Fibroblast of peridontal ligament (primary cell): ENCODE data around the gene CDON.

Experiments used
- DNase-seq: peaks from one replicate; pipeline ENCODE4 v3.0.0-alpha.2; 2010; ENCODE audit errors: extremely low read depth

Gene CDON, protein sequence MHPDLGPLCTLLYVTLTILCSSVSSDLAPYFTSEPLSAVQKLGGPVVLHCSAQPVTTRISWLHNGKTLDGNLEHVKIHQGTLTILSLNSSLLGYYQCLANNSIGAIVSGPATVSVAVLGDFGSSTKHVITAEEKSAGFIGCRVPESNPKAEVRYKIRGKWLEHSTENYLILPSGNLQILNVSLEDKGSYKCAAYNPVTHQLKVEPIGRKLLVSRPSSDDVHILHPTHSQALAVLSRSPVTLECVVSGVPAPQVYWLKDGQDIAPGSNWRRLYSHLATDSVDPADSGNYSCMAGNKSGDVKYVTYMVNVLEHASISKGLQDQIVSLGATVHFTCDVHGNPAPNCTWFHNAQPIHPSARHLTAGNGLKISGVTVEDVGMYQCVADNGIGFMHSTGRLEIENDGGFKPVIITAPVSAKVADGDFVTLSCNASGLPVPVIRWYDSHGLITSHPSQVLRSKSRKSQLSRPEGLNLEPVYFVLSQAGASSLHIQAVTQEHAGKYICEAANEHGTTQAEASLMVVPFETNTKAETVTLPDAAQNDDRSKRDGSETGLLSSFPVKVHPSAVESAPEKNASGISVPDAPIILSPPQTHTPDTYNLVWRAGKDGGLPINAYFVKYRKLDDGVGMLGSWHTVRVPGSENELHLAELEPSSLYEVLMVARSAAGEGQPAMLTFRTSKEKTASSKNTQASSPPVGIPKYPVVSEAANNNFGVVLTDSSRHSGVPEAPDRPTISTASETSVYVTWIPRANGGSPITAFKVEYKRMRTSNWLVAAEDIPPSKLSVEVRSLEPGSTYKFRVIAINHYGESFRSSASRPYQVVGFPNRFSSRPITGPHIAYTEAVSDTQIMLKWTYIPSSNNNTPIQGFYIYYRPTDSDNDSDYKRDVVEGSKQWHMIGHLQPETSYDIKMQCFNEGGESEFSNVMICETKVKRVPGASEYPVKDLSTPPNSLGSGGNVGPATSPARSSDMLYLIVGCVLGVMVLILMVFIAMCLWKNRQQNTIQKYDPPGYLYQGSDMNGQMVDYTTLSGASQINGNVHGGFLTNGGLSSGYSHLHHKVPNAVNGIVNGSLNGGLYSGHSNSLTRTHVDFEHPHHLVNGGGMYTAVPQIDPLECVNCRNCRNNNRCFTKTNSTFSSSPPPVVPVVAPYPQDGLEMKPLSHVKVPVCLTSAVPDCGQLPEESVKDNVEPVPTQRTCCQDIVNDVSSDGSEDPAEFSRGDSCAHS (N-terminal part only)

DNA sequence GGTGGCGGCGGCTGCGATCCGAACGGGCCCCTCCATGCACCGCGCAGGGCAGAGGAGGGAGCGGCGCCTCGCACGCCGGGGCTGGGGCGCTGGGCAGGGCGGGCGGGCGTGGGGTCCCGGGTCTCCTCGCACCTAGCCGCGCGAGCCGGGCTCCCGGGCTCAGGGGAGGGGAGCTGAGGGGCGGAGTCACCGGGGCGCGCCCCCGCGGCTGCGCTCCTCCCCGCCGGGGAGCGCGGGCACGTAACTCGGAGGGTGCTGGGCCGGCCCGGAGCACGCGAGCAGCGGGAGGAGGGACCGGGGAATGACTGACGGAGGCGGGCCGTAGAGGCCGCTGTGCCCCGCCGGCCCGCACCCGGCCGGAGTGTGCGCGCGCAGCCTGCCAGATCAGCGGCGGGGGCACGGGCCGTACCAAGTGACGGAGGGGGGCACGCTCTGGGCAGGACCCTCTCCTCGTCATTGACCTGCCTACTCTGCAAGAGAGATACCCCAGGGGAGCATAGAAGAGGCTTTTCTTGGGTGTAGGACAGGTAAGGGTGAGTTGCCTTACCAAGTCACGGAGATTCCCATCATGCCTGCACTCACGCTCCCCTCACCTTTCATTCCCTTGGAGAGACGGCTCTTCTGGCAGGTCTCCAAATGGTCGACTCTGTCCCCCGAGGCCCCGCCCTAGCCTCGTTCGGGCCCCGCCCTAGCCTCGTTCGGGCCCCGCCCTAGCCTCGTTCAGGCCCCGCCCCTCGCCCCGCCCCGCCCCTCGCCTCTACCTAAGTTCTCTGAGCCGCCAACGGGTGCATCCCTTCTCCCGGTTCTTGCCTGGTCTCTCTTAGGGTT, at the start of gene CDON:
Gene CDON (minus strand): TSS at position 188 of the 828 bp plus-strand sequence. CDS start 39,390 bp downstream, outside the sequence.
- peak; percentile 87 for DNase-seq

DNA sequence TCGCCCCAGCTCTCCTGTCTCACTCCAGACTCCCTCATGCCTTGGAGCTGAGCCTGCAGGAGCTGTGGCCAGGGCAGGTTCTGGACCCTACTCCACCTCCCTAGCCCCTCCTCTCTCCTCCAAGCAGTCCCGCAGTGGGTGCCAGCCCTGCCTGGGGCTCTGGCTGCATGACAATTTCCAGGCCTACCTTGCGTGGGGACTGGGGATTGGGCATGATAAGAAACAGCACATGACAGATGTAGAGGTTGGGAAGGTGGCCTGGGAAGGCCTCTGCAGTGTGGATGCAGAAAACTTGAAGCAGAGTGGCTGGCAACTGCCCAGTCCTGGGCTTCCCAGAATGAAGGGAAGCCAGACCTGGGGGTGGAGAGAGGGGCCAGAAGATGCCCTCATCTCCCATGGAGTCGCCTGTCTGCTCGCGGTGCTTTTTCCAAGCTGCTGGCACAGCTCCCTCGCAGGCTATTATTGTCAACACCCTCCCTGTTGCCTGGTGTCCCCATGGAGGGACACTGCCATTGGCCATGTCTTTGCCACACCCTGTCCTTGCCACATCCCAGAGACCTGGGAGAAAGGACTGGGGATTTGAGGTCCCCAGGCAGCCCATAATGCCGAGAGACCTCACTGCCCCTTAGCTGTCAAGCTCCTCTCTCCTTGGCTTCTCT, 48.9 kb upstream of the CDON start:
- DNase-seq = no peak

DNA sequence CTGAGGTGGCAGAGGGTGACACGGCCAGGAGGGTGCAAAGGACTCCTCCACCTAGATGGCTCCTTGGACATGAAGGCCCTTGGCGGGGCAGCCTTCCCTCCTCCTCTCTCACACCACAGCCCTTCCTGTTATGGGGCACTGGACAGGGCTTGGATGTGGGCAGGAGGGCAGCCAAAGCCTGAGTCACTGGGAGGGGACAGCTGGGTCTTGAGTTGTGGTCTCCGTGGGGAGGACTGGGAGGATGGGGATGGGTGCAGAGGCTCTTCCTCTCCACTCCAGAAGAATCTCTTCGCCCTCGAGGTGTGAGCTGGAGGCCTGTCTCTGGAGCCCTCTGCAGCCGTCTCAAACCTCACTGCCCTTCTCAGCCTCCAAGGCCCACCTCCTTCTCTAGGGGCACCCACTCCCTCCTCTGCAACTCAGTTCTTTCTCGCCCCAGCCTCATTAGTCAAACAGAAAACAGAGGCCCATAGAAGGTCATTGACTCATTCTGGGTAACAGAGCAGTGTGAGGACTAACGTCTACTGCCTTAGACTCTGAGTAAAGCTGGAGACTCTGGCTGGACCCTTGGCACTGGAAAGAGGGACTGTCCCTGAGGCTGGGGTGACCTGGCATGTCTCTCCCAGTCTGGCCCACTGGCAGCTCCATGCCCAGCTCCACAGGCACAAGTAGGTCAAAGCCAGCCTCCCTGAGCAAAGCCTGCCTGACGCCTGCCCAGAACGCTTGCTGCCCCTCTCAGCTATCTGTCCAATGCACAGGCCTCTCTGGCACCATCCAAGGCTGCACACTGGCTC, 47.5 kb upstream of the CDON start:
- DNase-seq = no peak

DNA sequence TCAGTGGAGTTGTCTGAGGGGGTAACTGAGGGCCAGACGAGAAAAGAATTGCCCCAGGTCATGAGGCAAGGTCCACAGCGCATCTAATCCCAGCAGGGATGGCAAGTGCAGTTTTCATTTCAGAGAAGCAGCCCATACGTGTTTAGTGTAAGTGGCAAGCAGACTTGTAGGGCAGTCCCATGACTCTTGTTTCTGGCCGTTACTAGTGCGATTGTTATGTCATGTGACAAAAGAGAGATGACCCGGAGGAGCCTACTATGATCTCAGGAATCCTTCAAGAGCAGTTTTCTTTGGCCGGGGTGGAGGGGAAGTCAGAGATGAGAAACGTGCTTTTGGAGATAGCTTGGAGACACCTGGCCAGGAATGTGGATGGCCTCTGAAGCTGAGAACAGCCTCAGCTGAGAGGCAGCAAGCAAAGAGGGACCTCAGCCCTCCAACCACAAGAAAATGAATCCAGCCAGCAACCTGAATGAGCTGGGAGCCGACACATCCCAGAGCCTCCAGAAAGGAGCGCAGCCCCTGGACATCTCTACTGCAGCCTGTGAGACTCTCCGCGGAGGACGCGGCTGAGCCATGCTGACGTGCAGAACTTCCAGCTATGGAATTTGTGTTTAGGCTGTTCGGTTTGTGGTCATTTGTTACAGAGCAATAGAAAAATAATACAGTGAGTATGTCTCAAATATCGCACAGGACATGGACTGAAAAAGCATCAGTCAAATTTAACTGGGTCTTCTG, 44.1 kb upstream of the CDON start:
- DNase-seq = no peak

DNA sequence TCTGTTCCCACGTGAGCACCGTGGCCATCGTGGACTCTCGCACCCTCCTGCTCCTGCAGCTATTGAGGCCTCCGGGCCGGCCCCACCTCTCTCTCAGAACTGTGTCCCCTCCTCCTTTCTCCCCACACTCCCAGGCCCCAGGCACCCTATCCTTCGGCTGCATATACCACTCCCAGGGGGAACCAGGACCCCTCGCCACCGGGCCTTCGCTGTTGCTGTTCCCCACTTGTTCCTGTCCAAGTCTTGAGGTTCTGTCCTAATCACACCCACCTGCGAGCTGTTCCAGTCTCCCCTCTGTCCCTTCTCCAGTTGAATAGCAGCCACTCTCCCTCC, 43.0 kb upstream of the CDON start:
- DNase-seq = no peak

DNA sequence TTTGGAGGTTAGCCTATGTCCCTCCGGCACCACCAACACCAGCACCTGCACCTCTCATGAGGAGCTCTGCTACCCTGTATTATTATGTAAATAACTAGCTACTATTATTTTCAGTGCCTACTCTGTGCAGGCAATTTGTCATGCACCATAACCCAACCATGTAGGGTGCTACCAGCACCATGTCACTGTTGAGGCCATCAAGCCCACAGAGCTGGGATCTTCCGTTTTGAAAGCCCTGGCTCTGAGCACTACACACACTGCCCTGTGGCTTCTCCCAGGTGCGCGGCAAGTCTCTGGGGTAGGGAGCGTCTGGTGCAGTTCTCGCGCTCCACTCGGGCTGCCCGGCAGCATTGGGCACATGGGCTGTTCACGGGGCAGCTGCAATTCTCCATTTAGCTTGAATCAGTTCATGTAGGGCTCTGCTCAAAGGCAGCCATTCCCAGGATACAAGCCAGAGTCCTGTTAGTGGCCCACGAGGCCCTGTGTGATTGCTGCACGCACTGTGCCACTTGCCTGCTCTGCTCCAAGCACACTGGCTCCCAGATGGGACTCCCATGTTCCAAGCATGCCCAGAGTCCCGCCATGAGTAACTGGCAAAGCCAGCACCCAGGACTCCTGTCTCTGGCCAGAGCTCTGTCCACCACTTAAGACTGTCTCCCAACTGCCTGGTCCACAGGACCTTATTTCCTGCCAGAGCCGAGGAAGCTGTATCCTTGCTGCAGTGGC, 42.5 kb upstream of the CDON start:
- no peak for DNase-seq

DNA sequence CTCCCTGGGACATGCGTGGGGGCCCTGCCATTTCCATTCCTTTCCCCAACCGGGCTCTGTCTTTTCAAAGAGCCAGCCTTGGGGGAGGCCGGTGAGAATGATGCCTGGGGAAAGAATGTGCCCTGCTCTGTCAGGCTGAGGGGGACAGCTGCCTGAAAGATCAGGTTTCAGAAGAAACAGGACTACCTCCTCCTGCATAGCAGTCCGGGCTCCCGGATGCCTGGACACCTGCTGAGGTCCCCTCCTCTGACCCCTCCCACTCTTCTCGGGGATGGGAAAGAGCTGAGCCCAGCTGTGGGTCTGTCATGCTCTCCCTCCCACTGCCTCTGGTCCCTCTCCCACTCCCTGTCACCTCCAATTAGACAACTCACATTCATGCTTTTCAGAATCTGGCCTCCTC, 41.8 kb upstream of the CDON start:
- DNase-seq = no peak

DNA sequence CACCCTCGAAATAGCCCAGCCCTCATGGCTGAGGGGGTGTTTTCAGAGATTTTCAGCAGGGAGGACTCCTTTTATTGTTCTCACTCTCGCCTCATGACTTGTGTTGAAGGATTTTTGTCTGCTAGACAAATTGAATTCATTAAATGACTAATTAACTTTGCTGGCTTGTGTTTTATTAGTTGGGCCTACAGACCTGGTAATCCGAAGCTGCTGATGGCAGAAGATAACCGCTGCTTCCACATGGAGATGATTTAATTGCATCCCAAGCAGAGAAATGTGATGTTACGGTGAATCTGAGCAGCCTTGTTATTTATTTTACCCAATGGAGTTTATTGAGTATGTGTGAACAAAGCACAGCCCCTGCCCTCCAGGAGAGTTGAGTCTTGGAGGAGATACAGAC, 40.5 kb upstream of the CDON start:
- no peak for DNase-seq

DNA sequence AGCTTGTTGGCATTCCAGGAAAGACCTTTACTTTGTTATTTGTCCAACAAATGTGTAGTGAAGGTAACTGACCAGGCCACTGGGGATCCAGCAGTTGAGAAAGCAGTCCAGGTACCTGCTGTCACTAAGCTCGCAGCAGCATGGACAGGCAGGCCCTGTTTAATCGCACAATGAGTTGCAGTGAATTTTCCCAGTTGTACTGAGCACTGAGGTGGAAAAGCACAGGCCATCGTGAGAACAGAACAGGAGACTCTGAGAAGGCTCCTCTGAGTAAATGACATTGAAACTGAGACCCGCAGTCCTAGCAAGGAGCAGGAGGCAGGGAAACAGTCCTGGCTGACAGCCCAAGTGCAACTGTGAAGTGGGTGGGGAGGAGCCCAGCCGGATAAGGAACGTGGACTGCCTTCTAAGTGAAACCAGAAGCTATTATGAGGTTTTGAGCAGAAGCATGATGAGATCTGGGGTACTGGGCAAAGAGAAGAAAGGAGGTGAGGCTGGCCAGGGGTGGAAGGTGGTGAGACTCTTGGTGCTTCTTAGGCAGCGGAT, 39.8 kb upstream of the CDON start:
- DNase-seq = peak; percentile 54

DNA sequence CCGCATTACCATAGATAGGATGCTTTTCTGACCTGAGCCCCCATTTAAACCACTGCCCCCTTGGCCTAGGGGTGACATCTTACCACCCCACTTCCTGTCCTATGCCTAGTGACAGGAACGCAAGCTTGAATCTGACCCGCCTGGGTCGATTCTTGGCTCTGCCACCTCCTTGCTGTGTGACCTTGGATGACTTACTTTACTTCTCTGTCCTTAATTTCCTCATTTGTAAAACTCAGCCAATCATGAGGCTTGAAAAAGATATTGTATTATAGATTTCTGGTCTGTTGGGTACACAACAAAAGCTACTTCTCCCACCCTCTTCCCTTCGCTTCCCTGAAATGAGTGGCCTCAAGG, 39.2 kb upstream of the CDON start:
- no peak for DNase-seq

DNA sequence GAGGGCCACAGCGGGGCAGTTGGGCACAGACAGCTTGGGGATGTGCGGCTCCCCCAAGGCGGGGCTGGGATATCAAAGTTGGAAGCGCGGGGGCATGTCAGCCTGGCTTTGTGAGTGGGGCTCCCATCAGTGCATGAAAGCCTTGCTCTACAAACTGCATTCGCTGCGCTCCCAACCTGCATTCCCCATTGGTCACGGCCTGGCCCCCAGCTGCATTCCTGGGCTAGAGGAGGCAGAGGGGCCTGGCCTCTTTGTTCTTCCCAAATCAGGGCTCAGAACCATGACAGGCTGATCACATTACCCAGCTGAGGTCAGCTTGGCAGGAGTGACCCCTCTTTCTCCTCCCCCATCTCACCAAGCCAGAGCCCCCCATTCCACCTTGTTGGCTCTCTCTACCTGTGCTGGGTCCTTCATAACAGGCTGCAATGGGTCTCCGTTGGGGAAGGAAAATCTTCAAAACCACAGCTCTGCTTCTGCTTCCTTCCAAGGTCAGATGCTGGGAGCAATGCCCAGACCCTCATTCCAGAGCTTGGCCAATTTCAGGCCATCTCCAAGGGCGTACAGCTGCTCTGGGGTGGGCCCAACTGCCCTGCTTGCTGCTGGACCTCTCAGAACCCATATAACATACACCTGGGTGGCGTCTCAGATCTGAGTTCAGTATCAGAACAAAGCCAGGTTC, 38.7 kb upstream of the CDON start:
- no peak for DNase-seq

DNA sequence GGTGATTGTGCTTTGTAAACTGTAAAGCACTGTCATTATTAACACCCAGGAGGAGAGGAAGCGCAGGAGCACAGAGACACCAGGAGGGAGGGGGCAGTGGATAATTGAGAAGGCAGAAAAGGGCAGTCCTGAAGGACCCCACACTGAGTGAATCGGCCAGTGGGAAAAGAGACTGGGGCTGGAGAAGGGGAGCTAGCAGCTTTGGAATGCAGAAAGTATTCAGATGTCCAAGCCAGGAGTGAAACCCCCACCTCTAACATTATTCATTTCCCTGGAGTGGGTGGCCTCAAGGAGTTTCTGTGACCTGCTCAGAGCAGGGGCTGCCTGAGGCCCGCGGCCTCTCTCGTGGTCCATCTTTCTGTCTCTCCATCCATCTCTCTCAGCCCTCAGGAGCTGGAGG, 38.0 kb upstream of the CDON start:
- DNase-seq = no peak

DNA sequence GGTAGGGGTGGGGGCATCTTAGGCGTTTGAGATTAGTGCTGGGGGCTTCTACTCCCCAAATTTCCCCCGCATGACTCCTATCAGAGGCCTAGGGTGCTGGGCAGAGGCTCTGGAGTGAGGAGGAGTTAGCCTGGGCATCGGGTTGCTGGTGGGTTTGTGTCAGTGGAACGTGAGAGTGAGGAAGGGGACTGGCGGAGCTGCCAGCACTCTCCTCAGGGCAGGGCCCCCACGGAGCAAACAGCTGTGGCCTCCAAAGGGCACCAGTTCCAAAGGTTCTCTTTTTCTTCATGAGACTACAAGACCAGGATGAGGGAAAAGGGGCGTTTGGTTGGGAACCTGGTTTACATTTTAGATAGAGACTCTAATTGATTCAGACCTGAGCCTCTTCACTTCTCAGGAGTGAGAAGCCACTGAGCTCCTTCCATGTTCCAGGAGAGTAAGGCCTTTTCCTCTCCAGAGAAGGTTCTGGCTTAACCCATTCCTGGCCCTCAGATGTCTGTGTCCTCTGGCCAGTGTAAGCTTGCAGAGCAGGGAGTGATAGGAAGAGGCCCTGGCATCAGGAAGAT, 35.6 kb upstream of the CDON start:
- DNase-seq = no peak

DNA sequence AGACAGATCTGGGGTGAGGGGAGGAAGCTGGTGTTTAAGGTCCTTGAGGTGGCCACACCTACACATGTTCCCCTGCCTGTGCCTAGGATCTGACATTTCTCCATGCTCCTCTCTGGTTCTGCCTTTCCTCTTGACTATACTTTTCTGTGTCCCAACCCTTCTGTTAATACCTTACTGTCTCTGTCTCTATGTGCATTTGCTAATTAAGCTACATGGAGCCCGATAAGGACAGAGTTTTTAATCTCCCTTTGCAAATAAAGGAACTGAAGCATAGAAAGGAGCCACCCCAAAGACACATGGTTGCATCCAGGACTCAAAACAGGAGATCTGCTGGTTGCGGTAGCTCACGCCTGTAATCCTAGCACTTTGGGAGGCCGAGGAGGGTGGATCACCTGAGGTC, 33.1 kb upstream of the CDON start:
- DNase-seq = no peak

DNA sequence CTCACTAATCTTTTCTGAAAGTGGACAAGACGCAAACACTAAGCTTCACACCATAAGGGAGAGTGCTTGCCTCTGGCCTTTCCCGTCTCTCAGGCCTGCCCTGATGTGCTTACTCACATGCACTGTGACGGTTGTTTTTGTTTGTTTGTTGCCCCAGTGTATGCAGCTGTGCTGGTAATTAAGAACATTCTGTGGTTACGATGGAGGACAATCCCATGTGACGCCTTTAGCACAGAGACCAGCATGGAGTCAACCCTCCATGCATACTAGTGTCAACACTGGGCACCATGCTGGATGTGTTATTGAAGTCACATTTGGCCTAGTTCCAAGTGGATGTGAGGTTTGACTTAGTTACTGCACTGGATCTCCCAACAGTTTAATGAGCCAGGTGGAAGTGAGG, 27.8 kb upstream of the CDON start:
- no peak for DNase-seq

DNA sequence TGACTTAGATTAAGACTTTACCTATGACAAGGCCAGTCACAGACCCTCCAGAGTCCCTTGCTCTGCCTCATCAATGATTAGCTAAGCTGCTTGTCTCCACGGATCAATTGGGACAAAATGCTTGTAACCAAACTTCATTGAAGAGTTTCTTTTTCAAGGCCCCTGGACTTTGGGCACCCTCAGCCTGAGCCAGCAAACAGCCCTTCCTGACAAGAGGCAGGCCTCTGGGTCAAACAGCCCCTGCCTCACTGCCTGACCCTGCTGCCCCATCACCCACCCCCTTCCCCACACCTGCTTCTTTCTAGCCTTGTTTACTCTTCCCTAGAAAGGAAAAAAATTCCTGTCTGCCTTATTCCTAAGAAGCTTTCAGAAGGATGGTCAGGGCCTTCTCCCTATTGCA, 26.3 kb upstream of the CDON start:
- no peak for DNase-seq

DNA sequence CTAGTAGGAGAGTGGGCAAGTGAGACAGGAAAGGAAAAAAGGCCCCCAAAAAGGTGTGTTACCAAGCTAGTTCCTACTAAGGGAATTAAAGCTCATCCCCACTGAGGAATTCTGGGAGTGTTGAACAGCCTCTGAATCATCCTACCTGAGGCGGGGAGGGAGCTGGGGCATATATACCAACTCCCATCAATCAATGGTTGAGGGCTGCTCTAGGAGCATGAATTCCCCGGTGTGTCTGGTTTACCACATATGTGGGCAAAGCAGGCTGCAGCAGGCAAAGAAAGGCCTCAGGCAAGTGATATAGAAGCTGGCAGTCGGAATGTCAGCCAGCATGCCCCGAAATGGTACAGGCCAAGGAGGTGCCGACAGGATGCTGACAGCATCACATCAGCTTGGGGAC, 23.6 kb upstream of the CDON start:
- no peak for DNase-seq

DNA sequence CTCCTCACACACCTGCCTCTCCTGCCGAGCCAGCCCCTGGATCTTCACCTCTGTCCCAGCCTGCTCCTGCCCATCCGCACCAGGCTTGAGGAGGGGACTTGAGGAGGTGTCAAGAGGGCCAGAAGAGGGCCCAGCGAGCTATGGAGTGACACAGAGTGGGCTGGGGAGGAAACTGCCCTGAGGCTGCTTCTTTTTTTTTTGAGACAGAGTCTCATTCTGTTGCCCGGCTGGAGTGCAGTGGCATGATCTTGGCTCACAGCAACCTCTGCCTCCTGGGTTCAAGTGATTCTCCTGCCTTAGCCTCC, 21.9 kb upstream of the CDON start:
- DNase-seq = no peak
